Smooth muscle cell of the brain vasculature (primary cell): ENCODE results near the gene TPX2.

Experiments
- DNase-seq: peaks from one replicate; pipeline ENCODE4 v3.0.0-alpha.2; 2012; ENCODE audit warnings: low read depth, low spot score

Gene TPX2

DNA sequence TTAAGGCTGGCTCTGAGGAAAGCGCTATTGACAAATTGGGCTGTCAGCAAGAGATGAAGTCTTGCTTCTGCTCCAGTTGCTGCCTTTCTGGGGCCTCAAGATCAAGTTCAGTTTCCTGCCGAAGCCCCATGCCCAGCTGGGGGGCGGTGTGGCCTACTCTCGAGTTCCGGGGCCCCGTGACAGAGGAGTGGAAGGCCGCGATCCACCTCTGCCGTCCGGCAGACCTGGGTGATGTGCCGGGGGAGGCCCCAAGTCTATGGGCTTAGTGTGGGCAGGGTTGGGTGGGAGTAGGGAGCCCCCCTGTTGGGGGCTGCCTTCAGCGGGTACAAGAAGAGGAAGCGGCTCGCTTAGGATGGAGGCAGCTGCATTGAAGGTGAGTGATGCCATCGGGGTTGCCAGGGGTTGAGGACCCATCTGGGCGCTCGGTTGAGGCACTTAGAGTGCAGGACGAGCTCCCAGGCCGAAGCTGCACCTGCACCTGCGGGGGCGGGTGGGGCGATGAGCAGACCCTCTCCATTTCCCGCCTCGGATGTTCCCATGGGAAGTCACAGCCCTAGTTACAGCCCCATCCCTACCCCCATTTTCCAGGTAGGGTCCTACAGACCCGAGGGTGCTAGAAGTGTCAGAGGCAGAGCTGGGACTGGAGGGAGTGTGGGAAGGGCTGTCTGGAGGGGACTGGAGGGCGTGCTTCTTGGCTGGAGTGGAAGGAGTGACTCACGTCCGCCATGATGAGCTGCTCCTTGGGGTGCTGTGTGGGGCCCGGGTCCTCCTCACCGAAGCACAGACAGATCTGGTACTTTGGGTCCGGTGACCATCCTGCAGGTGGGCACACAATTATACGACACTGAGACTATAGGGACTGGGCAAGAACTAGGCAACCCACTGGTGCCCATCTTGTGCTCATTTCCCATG, 109.3 kb downstream of the TPX2 start:
- no peak for DNase-seq

DNA sequence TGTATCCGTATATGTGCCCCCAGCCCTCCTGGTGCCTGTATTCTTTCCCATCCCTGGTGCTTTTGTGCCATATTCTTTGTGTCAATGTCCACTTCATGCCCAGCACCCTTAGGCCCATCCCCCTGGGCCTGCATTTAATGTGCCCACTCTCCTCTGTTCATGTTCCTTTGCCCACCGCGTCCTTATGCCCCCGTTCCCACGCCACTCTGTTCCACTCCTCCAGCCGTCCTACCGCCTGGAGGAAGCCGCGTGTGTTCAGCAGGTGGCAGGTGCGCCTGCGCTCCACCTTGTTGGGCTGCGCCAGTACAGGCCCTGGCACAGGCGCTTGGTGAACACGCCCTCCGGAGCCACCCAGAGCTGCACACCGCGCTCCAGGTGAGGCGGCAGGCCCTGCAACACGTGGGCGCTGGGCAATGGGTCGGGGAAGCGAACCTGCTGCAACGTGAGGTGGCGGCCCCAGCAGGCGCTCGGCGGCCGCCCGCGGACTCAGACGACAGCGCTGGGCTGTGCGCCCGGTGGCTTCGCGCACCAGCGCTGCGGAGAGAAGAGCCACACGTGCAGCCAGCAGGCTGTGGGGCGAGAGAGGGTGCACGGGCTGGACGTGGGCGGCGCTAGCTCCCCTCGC, 110.3 kb downstream of the TPX2 start:
- DNase-seq: no peak
